OCI-LY1 (cell line): ENCODE data around the gene SFI1.

Experiments
- H2AFZ ChIP-seq: fragments of 200-600 bp; sonication (generic), shearing (Covaris generic); 2 replicates; pipeline ENCODE4 v1.6.0; 2014; ENCODE audit warnings: antibody characterized with exemption, mild to moderate bottlenecking, low read length
- H3F3A ChIP-seq: fragments of 200-600 bp; sonication (generic), shearing (Covaris generic); 2 replicates; pipeline ENCODE4 v1.6.0; 2014; ENCODE audit warnings: mild to moderate bottlenecking, antibody characterized with exemption, low read length, moderate library complexity; ENCODE audit not compliant: insufficient read depth
- H3K27ac ChIP-seq: fragments of 200-600 bp; sonication (generic); 2 replicates; pipeline ENCODE4 v1.5.1; 2014; ENCODE audit warnings: low read length, mixed run types, mild to moderate bottlenecking, low read depth; ENCODE audit not compliant: poor library complexity, severe bottlenecking
- H3K27me3 ChIP-seq: fragments of 200-600 bp; sonication (generic); 2 replicates; pipeline ENCODE4 v1.6.0; 2014; ENCODE audit warnings: antibody characterized with exemption, mild to moderate bottlenecking, low read length, moderate library complexity; ENCODE audit not compliant: insufficient read depth
- H3K36me3 ChIP-seq: fragments of 200-600 bp; sonication (generic); 2 replicates; pipeline ENCODE4 v1.6.1; 2014; ENCODE audit warnings: mild to moderate bottlenecking, antibody characterized with exemption, low read length, moderate library complexity, mixed read lengths; ENCODE audit not compliant: insufficient read depth
- H3K4me1 ChIP-seq: fragments of 200-600 bp; sonication (generic); 2 replicates; pipeline ENCODE4 v1.5.1; 2014; ENCODE audit warnings: mild to moderate bottlenecking, low read length, moderate library complexity; ENCODE audit not compliant: insufficient read depth, severe bottlenecking
- H3K4me2 ChIP-seq: fragments of 200-600 bp; sonication (generic), shearing (Covaris generic); 2 replicates; pipeline ENCODE4 v1.6.1; 2014; ENCODE audit warnings: low read length
- H3K4me3 ChIP-seq: fragments of 200-600 bp; sonication (generic); 2 replicates; pipeline ENCODE4 v1.5.1; 2014; ENCODE audit warnings: low read length, low read depth, mild to moderate bottlenecking, mixed read lengths; ENCODE audit not compliant: poor library complexity, severe bottlenecking
- H3K79me2 ChIP-seq: fragments of 200-600 bp; shearing (Covaris generic); 2 replicates; pipeline ENCODE4 v1.6.1; 2016; ENCODE audit warnings: mixed run types, low read length, mixed read lengths; ENCODE audit not compliant: insufficient read depth
- H3K9ac ChIP-seq: fragments of 200-600 bp; sonication (generic), shearing (Covaris generic); 2 replicates; pipeline ENCODE4 v1.6.1; 2014; ENCODE audit warnings: mild to moderate bottlenecking, low read length, mixed read lengths
- H3K9me2 ChIP-seq: fragments of 200-600 bp; sonication (generic), shearing (Covaris generic); 2 replicates; pipeline ENCODE4 v1.6.1; 2014; ENCODE audit warnings: low read depth, mild to moderate bottlenecking, low read length, mixed read lengths
- H3K9me3 ChIP-seq: fragments of 200-600 bp; shearing (Covaris generic); 2 replicates; pipeline ENCODE4 v1.6.1; 2014; ENCODE audit warnings: low read length, mixed read lengths
- H4K20me1 ChIP-seq: fragments of 200-600 bp; sonication (generic), shearing (Covaris generic); 2 replicates; pipeline ENCODE4 v1.6.0; 2016; ENCODE audit warnings: mild to moderate bottlenecking, low read length; ENCODE audit not compliant: insufficient read depth
- EZH2 ChIP-seq: fragments of 200-600 bp; sonication (generic), shearing (Covaris generic); IDR thresholded peaks from 2 replicates; pipeline ENCODE4 v1.8.0; 2017; ENCODE audit warnings: borderline replicate concordance, mixed run types, mild to moderate bottlenecking, antibody characterized with exemption, low read length, moderate library complexity, mixed read lengths
- TF ChIP-seq, protein P1 (sequence below): fragments of 200-600 bp; sonication (generic), shearing (Covaris generic); IDR thresholded peaks from 2 replicates; pipeline ENCODE4 v1.5.1; 2017; ENCODE audit warnings: mild to moderate bottlenecking, antibody characterized with exemption, low read length, moderate library complexity, mixed read lengths

The SFI1 gene

DNA sequence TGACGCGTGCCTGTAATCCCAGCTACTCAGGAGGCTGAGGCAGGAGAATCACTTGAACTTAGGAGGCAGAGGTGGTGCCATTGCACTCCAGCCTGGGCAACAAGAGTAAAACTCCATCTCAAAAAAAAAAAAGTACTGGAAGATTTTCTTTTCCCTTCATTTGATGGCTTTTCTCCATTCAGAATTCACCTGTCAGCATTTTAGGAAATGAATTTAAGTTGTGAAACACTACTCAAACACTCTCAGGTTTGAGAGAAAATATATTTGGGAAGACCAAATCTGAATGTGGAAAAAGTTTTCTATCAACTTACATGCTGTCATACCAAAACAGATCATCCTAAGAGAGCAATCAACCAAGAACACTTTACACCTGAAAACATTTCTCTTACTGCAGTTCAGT is 9.4 kb upstream of the SFI1 start:
- no peak overlapping the region for H3K4me3 ChIP-seq
- peaks cover 28% of the 10 kb centered on the region for H3K4me1 ChIP-seq
- no peaks in the 10 kb centered on the region for H3K9me2 ChIP-seq
- H4K20me1 ChIP-seq, result no peaks in the 10 kb centered on the region
- H3K27me3 ChIP-seq, result no peaks in the 10 kb centered on the region
- TF ChIP-seq EZH2, result no peak
- TF ChIP-seq, protein P1, sequence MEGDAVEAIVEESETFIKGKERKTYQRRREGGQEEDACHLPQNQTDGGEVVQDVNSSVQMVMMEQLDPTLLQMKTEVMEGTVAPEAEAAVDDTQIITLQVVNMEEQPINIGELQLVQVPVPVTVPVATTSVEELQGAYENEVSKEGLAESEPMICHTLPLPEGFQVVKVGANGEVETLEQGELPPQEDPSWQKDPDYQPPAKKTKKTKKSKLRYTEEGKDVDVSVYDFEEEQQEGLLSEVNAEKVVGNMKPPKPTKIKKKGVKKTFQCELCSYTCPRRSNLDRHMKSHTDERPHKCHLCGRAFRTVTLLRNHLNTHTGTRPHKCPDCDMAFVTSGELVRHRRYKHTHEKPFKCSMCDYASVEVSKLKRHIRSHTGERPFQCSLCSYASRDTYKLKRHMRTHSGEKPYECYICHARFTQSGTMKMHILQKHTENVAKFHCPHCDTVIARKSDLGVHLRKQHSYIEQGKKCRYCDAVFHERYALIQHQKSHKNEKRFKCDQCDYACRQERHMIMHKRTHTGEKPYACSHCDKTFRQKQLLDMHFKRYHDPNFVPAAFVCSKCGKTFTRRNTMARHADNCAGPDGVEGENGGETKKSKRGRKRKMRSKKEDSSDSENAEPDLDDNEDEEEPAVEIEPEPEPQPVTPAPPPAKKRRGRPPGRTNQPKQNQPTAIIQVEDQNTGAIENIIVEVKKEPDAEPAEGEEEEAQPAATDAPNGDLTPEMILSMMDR, result no peak
- no peak overlapping the region for H3K27ac ChIP-seq
- peaks cover 4% of the 10 kb centered on the region; the same call in 1 of the 2 replicates for H3F3A ChIP-seq
- peaks cover 57% of the 10 kb centered on the region for H3K36me3 ChIP-seq
- peaks cover 27% of the 10 kb centered on the region for H3K79me2 ChIP-seq
- H3K4me2 ChIP-seq, result no peak overlapping the region
- no peak overlapping the region for H3K9ac ChIP-seq
- H3K9me3 ChIP-seq, result no peaks in the 10 kb centered on the region
- no peak overlapping the region for H2AFZ ChIP-seq

DNA sequence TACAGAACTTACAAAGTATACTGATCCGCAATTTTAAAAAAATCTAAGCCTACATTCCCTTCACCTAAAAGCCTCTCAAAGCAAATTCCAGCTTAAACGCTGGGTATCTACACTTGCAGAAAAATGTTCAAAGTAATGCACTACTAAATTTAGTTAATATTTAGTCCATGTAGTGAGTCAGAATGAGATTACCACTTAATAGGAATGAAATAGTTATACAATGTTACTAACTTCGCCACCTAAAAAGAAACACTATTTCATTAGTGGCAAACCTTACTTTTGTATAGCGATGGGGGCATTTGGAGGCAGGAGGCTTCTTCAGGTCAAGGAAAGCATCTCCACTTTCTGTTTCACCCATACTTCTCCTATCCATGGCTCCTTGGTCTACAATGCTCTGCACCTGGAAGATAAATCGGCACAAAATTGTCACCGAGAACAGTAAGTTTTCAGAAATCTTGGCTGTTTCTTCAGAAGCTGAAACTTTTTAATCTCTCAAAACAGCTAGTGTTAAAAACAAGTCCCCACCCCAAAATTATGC is 7.9 kb upstream of the SFI1 start:
- Histone ChIP-seq H3K9me3 (no peaks in the 10 kb centered on the region), H2AFZ (no peak overlapping the region), H3K4me1 (peaks cover 29% of the 10 kb centered on the region), H3K36me3 (peaks cover 43% of the 10 kb centered on the region), H3K27ac (peak overlapping the region; percentile 1), H3K9me2 (no peaks in the 10 kb centered on the region), H3K9ac (peak overlapping the region; percentile 86), H3K79me2 (peaks cover 25% of the 10 kb centered on the region), H3F3A (peaks cover 4% of the 10 kb centered on the region; the same call in 1 of the 2 replicates), H3K27me3 (no peaks in the 10 kb centered on the region), H3K4me2 (peak overlapping the region; percentile 74), H3K4me3 (peak overlapping the region; percentile 72), H4K20me1 (no peaks in the 10 kb centered on the region)
- no peak for TF ChIP-seq EZH2
- TF ChIP-seq, protein P1, result no peak

DNA sequence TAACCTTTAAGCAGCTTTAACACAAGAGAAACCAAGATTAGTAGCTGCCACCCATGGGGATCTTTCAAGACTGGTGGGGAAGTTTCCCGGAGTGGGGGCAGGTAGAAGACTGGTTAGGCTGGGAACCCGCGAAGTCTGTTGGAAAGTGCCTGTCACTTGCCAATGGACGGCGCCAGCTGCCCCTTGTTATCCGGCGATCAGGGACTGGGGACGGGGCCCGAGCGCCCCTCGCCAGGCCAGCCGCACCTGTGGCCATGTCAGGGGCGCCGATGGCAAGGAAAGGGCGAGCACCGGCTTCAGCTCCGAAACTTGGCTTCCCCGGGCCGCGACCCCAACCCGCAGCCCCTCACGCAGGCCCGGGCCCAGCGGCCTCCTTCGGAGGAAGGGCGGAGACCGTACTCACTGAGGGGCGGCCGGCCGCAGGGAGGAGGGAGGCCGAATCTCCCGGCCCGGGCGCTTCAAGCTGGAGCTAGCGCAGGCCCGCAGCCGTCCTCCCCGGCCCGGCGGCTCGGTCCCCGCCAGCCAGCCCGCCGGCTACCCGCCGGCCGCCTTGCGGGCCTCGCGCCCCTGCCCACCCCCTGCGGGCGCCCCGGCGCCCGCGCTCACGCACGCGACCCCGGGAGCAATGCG is 7.2 kb upstream of the SFI1 start:
- Histone ChIP-seq H3K4me2 (peak overlapping the region; percentile 82), H3K9me2 (no peaks in the 10 kb centered on the region), H3K4me3 (peak overlapping the region; percentile 72), H3K79me2 (peaks cover 19% of the 10 kb centered on the region; the same call in 1 of the 2 replicates), H4K20me1 (no peaks in the 10 kb centered on the region), H3K9me3 (no peaks in the 10 kb centered on the region), H2AFZ (no peak overlapping the region), H3K9ac (peak overlapping the region; percentile 86), H3K27me3 (no peaks in the 10 kb centered on the region), H3K4me1 (peaks cover 35% of the 10 kb centered on the region), H3K27ac (peak overlapping the region; percentile 95), H3K36me3 (peaks cover 36% of the 10 kb centered on the region), H3F3A (peaks cover 4% of the 10 kb centered on the region; the same call in 1 of the 2 replicates)
- TF ChIP-seq, protein P1, result no peak
- no peak for TF ChIP-seq EZH2
